PFSK-1 (cell line): Measurements from ENCODE around the gene PALLD.

Experiments
- FOXP2 ChIP-seq: optimal IDR thresholded peaks from 2 replicates; pipeline ENCODE3; 2011; ENCODE audit warnings: borderline replicate concordance, control low read depth, inconsistent platforms; ENCODE audit not compliant: insufficient read depth; ENCODE audit errors: extremely low read length, extremely low read depth
- POLR2AphosphoS5 ChIP-seq: IDR thresholded peaks from 2 replicates; pipeline ENCODE4 v1.6.1; 2012; ENCODE audit warnings: low read depth, mild to moderate bottlenecking, control low read depth, low read length, moderate library complexity
- REST ChIP-seq, 2 experiments: IDR thresholded peaks; 2 replicates each; pipeline versions ENCODE4 v1.6.1 to v1.8.0; 2011 to 2012; ENCODE audit warnings: low read depth in 2 of 2, low read length in 2 of 2, control low read depth in 1 of 2, inconsistent platforms in 1 of 2, mild to moderate bottlenecking in 1 of 2, moderate library complexity in 1 of 2; ENCODE audit not compliant: insufficient read depth in 1 of 2
- SIN3A ChIP-seq: IDR thresholded peaks from 2 replicates; pipeline ENCODE4 v1.6.1; 2012; ENCODE audit warnings: mild to moderate bottlenecking, low read length, moderate library complexity, borderline replicate concordance; ENCODE audit not compliant: insufficient read depth
- TAF1 ChIP-seq: IDR thresholded peaks from 2 replicates; pipeline ENCODE4 v1.6.1; 2012; ENCODE audit warnings: low read length, control low read depth, borderline replicate concordance; ENCODE audit not compliant: insufficient read depth

Gene PALLD

DNA sequence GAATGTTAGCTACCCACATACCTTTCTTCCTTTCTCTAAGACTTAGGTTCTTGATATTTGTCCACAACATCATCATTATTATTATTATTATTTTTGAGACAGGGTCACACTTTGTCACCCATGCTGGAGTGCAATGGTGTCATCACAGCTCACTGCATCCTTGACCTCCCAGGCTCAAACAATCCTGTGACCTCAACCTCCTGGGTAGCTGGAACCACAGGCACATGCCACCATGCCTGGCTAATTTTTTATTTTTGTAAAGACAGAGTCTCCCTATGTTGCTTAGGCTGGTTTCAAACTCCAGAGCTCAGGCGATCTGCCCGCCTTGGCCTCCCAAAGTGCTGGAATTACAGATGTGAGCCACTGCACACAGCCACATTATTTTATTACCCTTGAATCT, 394.2 kb downstream of the PALLD start:
- TF ChIP-seq FOXP2 (no peak), REST (IDR thresholded peaks at IDR 0.05; ENCODE audit: insufficient read depth in 1 of 2, low read depth in 2 of 2, low read length in 2 of 2) (no peak), POLR2AphosphoS5 (no peak)

DNA sequence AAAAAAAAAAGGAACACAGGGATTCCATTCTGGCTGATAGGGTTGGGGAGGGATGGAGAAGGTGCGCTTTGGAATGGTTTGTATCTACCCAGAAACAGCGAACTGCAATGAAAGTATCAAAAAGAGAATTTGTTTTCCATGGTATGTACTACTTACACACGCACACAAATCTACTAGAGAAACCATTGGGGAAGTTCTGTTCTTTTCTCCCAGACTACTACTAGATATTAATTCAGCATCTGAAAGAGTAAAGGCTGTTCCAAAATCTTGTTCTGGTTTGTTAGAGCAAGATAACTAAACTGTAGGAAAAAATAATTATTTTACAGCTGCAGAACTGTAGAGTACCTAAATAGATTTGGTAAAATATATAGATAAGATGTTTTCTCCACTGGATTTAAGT, 394.8 kb downstream of the PALLD start:
- TF ChIP-seq REST (IDR thresholded peaks at IDR 0.05; ENCODE audit: insufficient read depth in 1 of 2, low read depth in 2 of 2, low read length in 2 of 2) (no peak), POLR2AphosphoS5 (no peak), TAF1 (no peak), FOXP2 (no peak), SIN3A (no peak)

GRCh38 chr4:168892475-168892874, 395.6 kb downstream of the PALLD start:
- TF ChIP-seq SIN3A (no peak), FOXP2 (no peak), POLR2AphosphoS5 (no peak), REST (IDR thresholded peaks at IDR 0.05; ENCODE audit: insufficient read depth in 1 of 2, low read depth in 2 of 2, low read length in 2 of 2) (no peak), TAF1 (no peak)

DNA sequence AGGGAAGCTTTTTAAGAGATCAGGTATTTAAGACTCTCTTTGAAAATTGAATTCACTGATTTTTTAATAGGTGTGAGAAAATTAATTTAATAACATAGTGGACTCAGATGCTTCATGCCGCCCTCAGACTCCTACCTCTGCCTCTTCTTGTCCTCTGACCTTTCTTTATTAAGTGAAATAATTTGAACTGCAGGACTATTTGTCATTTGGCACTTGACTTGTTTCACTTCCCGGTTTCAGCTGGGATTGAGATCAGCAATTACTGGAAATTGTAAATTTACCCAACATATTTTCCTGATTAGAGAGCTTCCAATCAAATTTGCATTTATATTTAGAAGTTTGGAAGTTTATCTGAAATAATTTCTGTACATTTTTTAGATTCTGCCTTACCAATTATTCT, 396.4 kb downstream of the PALLD start:
- TF ChIP-seq REST (IDR thresholded peaks at IDR 0.05; ENCODE audit: insufficient read depth in 1 of 2, low read depth in 2 of 2, low read length in 2 of 2), result no peak
- TF ChIP-seq FOXP2, result no peak
- TF ChIP-seq TAF1, result no peak
- no peak for TF ChIP-seq SIN3A
- TF ChIP-seq POLR2AphosphoS5, result no peak

- TF ChIP-seq TAF1 (no peak), FOXP2 (no peak), REST (IDR thresholded peaks at IDR 0.05; ENCODE audit: insufficient read depth in 1 of 2, low read depth in 2 of 2, low read length in 2 of 2) (no peak), SIN3A (no peak), POLR2AphosphoS5 (no peak)
These were observed 397.0 kb downstream of the PALLD start for GRCh38 chr4:168893807-168894206.
